IPS-15b (cell line): Measurements from ENCODE around the gene SH3RF3.

Source experiments
- H3K27me3 ChIP-seq: one replicate; pipeline ENCODE4 v1.6.1; 2013; ENCODE audit warnings: low read length; ENCODE audit not compliant: control insufficient read depth, insufficient read depth
- H3K36me3 ChIP-seq: one replicate; pipeline ENCODE4 v1.6.1; 2013; ENCODE audit warnings: low read length; ENCODE audit not compliant: control insufficient read depth, insufficient read depth
- H3K4me1 ChIP-seq: one replicate; pipeline ENCODE4 v1.6.1; 2013; ENCODE audit warnings: mild to moderate bottlenecking, low read length; ENCODE audit not compliant: control insufficient read depth, insufficient read depth
- H3K4me3 ChIP-seq: one replicate; pipeline ENCODE4 v1.5.1; 2013; ENCODE audit warnings: low read depth, low read length
- H3K9ac ChIP-seq: one replicate; pipeline ENCODE4 v1.6.1; 2013; ENCODE audit warnings: low read depth, mild to moderate bottlenecking, low read length
- H3K9me3 ChIP-seq: one replicate; pipeline ENCODE4 v1.6.1; 2013; ENCODE audit warnings: mild to moderate bottlenecking, low read length; ENCODE audit not compliant: control insufficient read depth, insufficient read depth

Gene SH3RF3

DNA sequence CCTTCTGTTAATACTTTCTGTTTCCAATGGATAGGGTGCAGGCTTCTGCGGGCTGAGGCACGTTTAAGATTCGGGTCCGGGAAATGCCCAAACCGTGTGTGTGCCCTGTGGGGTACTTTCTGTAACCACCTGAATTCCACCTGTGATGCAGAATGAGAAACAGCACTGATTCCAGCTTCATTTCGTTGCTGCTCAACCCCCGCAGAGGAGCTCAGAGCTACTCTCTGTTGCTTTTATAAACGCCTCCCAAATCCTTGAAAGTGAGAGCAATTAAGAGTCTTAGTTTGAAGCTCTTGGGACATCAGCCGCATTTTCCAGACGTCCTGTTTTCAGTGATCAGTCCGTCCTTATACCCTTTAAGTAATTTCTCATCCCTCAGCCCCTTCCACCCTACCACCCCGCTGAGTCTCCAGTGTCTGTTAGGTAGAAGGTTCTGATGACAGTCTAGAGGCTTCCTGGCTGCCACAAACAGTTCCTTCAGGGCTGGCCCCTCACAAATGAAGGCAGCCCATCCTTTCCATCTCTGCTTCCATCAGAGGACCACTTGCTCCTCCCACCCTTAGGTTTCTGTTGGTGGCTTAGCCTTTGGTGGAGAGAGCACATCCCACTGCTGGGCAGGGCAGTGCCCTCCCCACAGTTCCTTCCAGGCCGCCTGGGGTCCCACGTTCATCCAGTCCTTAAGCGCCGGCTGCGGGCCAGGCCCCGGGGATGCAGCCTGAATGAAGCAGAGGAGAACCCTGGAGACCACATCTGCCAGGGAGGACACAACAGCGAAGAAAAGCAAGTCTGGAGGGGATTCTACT lies 254.7 kb downstream of the SH3RF3 start:
- Histone ChIP-seq H3K4me1 (peaks cover 16% of the 10 kb centered on the region), H3K9ac (no peak overlapping the region), H3K27me3 (peaks cover 5% of the 10 kb centered on the region), H3K4me3 (no peak overlapping the region), H3K36me3 (no peaks in the 10 kb centered on the region), H3K9me3 (no peaks in the 10 kb centered on the region)

DNA sequence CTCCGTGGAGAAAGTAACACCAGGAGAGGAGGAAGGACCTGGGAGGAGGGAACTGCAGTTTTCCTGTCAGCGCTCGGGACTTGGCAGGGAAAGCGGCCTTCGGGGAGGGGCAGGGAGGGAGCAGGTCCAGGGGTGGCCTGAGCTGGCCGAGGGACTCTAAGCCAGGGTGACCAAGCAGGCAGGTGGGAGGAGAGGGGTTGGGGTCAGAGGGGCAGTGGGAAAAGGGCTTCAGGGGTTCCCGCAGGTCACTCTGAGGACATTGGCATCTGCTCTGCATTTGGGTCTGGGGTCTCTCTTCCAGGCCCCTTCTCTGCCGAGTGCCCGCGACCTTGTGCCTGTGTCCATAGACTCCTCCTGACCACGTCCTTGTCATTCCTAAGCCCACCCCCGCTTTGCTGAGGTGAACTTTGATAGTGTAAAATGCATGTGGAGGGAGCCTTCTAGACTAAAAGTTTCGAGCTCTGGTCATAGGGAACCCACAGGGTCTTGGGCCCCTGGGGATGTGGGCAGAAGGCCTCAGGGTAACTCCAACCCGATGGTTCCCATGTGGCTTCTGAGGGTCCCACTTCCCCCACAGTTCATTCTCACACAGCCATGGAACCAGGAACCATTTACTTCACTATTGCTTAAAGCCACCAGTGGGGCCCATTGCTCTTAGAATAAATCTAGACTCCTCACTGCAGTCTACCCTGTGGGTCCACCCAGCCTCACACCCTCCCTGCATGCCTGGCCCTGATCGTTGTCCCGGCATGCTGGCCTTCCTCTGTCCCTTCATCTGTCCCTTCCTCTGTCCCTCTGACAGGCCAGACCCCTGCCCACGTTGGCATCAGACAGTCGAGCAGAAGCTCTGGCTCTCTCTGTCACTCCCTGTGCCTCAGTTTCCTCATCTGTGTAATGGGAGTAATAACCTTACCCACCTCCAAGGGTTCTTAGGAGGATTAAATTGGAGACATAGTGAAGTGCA lies 255.6 kb downstream of the SH3RF3 start:
- peaks cover 5% of the 10 kb centered on the region for H3K27me3 ChIP-seq
- no peak overlapping the region for H3K4me3 ChIP-seq
- no peaks in the 10 kb centered on the region for H3K36me3 ChIP-seq
- H3K4me1 ChIP-seq: peaks cover 16% of the 10 kb centered on the region
- no peaks in the 10 kb centered on the region for H3K9me3 ChIP-seq
- H3K9ac ChIP-seq: no peak overlapping the region

DNA sequence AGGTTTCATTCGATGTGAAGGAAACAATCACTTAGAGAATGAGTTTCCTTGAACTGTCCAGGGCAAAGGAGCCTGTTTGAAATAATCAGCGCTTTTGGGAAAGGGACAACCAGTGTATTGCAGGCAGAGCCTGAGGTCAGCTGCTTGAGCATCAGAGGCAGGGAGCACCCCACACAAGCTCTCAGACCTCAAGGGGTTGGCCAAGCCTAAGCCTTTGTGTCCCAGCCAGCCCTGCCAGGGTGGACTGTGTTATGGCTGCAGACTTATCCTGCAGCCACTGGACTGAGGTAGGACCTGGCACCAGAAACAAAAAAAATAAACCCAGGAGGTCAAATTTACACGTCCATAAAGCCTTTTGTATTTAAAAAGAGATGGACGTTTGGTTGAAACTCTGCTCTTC lies 256.5 kb downstream of the SH3RF3 start:
- Histone ChIP-seq H3K27me3 (peaks cover 5% of the 10 kb centered on the region), H3K4me1 (peaks cover 16% of the 10 kb centered on the region), H3K4me3 (no peak overlapping the region), H3K9me3 (no peaks in the 10 kb centered on the region), H3K9ac (no peak overlapping the region), H3K36me3 (no peaks in the 10 kb centered on the region)

DNA sequence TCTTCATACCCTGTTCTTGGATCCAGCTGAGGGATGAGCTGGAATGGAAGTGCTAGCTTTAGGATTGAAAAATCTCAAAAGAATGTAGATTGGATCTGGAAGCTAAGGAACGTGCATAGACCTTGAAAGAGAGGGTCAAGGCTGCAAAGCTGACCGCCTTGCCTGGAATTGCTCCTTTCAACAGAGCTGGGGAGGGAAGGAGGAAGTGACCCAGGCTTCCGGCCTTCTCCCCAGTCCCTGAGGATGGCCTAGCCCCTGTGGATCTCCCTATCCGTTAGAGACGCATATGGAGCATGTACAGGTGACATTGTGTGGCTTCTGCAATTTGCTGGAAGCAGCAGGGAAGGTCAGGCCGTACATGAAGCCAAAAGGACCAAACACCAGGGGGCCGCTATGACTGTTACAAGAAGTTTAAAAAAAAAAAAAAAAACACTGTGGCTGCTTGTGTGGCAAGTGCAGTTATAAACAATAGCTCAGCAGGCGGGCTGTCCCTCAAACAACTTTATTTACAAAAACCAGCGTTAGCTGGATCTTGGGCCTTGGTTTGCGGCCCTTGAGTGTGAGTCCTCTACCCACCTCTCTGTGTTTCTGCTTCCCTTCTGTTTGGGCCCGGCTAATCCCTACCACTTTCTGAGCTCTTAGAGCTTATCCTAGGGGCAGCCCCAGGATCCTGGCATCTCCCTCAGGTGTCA lies 257.1 kb downstream of the SH3RF3 start:
- H3K9ac ChIP-seq: no peak overlapping the region
- H3K4me1 ChIP-seq: peaks cover 16% of the 10 kb centered on the region
- H3K27me3 ChIP-seq: peaks cover 5% of the 10 kb centered on the region

DNA sequence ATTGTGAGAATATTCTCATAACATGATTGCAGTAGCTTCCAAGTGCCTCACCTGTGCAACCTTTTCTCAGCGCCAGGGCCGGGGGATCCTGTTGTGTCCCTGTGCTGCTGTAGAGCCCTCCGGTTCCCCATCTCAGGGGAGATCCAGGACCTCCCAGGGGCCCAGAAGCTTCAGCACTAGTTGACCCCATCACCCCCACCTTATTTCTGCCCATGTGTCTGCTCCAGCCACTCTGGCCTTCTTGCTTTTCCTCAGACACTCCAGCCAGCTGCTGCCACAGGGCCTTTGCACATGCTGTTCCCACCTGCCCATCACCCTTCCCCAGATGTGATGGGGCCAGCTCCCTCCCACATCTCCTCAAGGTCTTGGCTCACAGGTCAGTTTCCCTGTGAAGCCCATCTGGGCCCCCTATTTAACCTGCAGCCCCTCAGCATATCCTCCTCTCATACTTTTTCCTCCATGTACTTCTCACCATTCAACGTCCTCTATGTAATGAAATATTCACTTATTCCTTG lies 258.3 kb downstream of the SH3RF3 start:
- Histone ChIP-seq H3K36me3 (no peaks in the 10 kb centered on the region), H3K27me3 (peaks cover 5% of the 10 kb centered on the region), H3K9me3 (no peaks in the 10 kb centered on the region), H3K9ac (no peak overlapping the region), H3K4me3 (no peak overlapping the region), H3K4me1 (peaks cover 16% of the 10 kb centered on the region)

More for the DNA sequence above, 257.1 kb downstream of the SH3RF3 start:
- Histone ChIP-seq H3K4me3 (no peak overlapping the region), H3K36me3 (no peaks in the 10 kb centered on the region), H3K9me3 (no peaks in the 10 kb centered on the region)

DNA sequence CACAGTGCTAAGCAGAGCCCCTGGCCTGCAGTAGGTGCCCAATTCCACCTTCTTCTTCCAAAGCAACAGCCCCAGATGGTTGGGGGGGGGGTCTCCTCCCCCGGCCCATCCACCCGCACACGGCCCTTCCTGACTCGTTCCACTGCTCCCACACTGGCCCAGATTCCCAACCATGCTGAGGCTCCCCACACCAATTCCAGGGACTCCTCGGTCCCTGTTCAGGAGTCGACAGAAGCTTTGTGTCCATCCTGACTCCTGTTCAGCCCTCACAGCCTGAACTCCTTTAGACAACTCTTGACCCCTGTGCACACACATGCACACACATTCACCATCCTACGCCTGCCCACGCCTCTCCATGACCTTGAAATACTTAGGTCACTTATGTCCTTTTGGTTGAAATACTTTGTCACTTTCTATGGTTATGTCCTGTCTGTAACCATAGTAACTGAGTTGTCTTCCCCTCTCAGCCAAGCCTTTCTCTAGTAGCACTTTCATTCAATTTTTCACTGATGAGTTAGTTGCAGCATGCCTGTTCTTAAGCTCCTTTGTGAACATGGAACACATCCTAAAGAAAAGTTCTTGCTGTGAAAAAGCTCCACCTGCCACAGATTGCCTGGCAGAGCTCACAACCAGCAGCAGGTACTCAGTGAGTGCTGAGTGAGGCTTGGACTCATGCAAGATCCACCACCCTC lies 258.9 kb downstream of the SH3RF3 start:
- no peak overlapping the region for H3K4me3 ChIP-seq
- H3K27me3 ChIP-seq: peaks cover 5% of the 10 kb centered on the region
- no peak overlapping the region for H3K9ac ChIP-seq
- peaks cover 13% of the 10 kb centered on the region for H3K4me1 ChIP-seq
- no peaks in the 10 kb centered on the region for H3K36me3 ChIP-seq
- H3K9me3 ChIP-seq: no peaks in the 10 kb centered on the region

DNA sequence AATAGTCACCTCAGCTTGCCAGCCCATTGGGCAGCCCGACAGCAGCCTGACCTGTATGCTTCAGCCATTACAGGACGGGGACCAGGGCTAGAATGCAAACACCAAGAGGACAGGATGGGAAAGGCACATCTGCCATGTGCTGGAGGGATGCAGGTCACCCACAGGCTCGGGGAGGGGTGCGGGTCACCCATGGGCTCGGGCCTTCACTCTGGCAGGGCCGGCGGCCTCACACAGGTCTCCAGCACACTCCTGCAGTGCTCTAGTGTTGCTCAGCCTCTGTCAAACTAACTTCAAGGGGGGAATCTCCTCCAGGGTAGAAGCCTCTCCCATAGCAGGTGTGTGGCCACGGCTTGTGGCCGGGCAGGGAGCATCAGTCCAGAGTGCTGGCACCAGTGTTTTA lies 262.2 kb downstream of the SH3RF3 start:
- no peaks in the 10 kb centered on the region for H3K36me3 ChIP-seq
- H3K4me3 ChIP-seq: no peak overlapping the region
- no peaks in the 10 kb centered on the region for H3K27me3 ChIP-seq
- H3K4me1 ChIP-seq: peaks cover 4% of the 10 kb centered on the region
- no peak overlapping the region for H3K9ac ChIP-seq
- no peaks in the 10 kb centered on the region for H3K9me3 ChIP-seq

DNA sequence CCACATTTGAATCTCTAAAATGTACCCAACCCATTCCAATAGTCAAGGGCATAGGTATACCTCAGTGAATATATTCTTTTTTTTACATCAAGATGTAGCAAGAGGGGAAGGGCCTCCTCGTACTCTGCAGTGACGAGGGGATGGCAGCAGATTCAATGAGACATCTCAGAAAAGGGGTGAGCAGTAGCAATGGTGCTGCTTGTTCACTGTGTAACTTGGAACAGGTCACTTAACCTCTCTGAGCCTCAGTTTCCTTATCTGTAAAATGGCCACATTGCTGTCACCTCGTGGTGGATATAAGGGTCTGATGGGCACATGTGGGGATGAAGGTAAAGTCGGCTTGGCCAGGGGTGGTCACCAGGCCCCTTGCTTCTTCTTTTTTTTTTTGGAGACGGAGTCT lies 263.1 kb downstream of the SH3RF3 start:
- no peak overlapping the region for H3K4me3 ChIP-seq
- no peaks in the 10 kb centered on the region for H3K9me3 ChIP-seq
- no peak overlapping the region for H3K9ac ChIP-seq
- H3K4me1 ChIP-seq: no peaks in the 10 kb centered on the region
- no peaks in the 10 kb centered on the region for H3K36me3 ChIP-seq
- no peaks in the 10 kb centered on the region for H3K27me3 ChIP-seq

DNA sequence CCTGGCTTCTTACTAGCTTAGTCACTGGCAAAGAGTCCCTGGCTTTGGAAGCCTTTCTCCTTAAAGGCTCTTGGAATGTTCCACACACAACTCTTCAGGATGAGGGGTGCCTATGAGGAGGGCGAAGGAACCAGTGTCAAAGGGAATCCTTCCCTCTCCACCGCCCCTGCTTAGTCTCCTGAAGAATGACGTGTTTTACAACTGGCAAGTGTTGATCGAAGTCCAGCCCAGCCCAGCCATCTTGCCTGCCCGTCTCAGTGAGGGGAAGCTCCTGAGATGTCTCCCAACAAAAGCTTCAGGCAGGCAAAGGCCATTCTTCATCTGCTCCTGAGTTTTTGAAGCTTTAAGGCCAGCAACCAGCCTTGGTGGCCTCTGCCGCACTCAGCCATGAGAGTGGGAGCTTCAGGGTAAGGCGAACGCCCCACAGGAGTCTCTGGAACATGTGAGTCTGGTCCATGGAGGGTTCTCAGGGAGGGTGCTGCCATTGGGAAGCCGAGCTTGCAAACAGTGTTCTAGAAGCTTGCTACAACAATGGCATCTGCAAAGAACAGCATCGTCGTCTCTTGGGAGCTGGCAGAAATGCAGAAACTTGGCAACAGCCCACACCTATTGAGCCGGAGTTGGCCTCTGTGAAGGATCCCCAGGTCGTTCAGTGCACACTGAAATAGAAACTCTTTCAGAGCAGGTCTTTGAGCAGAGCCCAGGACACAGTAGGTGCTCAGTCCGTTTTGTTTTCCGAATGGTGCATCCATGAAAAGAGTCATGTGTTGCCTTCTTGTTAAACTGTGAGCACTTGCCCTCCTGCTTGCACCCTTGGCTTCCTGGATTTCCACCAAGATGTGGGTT lies 264.0 kb downstream of the SH3RF3 start:
- H3K9ac ChIP-seq: no peak overlapping the region
- no peaks in the 10 kb centered on the region for H3K36me3 ChIP-seq
- no peaks in the 10 kb centered on the region for H3K4me1 ChIP-seq
- H3K27me3 ChIP-seq: no peaks in the 10 kb centered on the region
- H3K4me3 ChIP-seq: no peak overlapping the region
- H3K9me3 ChIP-seq: no peaks in the 10 kb centered on the region

DNA sequence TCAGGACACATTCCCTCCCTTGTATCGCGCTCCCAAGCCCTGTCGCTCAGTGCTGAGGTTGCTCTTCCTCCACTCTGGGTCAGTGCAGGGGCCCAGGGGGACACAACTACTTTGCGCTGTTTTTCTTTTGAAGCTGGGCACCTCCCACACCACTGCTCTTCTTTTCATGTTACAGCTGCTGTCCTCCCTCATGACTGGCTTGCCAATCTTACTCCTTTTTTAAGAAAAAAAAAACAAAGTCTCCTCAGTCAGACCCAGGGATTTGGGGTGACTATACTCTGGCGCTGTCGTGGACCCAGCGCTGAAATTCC lies 264.6 kb downstream of the SH3RF3 start:
- H3K36me3 ChIP-seq: no peaks in the 10 kb centered on the region
- no peak overlapping the region for H3K9ac ChIP-seq
- H3K27me3 ChIP-seq: no peaks in the 10 kb centered on the region
- H3K4me3 ChIP-seq: no peak overlapping the region
- H3K4me1 ChIP-seq: no peaks in the 10 kb centered on the region
- no peaks in the 10 kb centered on the region for H3K9me3 ChIP-seq
